Mesothelial cell of epicardium (in vitro differentiated cells): ENCODE data around the gene SLC38A10. TPM values are rescaled to one million over a fixed set of nuclear protein-coding genes. Genes with fewer than 3 reads are reported as not detected.

Experiments
- DNase-seq, 2 experiments: peaks; one replicate each; pipeline ENCODE4 v3.0.0; 2021; ENCODE audit warnings: low spot score in 2 of 2; ENCODE audit not compliant: unreplicated experiment in 2 of 2
- H3K27ac Mint-ChIP-seq: 2 replicates; pipeline ENCODE4 v1.8.0; 2021; ENCODE audit warnings: mixed read lengths
- H3K27me3 Mint-ChIP-seq: 2 replicates; pipeline ENCODE4 v1.8.0; 2021; ENCODE audit warnings: low read depth, mixed read lengths
- H3K36me3 Mint-ChIP-seq: 2 replicates; pipeline ENCODE4 v1.8.0; 2021; ENCODE audit warnings: mixed read lengths
- H3K4me1 Mint-ChIP-seq: 2 replicates; pipeline ENCODE4 v1.8.0; 2021; ENCODE audit warnings: mixed read lengths
- H3K4me3 Mint-ChIP-seq: 2 replicates; pipeline ENCODE4 v1.8.0; 2021; ENCODE audit warnings: mild to moderate bottlenecking, moderate library complexity, mixed read lengths
- H3K9me3 Mint-ChIP-seq: 2 replicates; pipeline ENCODE4 v1.8.0; 2021; ENCODE audit warnings: mixed read lengths
- CTCF ChIP-seq: fragments of 200-600 bp; sonication (generic); IDR thresholded peaks from one replicate; pipeline ENCODE4 v1.5.0; 2021; ENCODE audit warnings: antibody characterized with exemption; ENCODE audit not compliant: unreplicated experiment
- total RNA-seq: library from RNA; stranded (reverse); gene quantifications from 3 replicates; pipeline ENCODE4 v1.2.1, GENCODE V29; 2021

The SLC38A10 gene
- total RNA-seq, 1 donor from 2014 or later: 103 TPM

DNA sequence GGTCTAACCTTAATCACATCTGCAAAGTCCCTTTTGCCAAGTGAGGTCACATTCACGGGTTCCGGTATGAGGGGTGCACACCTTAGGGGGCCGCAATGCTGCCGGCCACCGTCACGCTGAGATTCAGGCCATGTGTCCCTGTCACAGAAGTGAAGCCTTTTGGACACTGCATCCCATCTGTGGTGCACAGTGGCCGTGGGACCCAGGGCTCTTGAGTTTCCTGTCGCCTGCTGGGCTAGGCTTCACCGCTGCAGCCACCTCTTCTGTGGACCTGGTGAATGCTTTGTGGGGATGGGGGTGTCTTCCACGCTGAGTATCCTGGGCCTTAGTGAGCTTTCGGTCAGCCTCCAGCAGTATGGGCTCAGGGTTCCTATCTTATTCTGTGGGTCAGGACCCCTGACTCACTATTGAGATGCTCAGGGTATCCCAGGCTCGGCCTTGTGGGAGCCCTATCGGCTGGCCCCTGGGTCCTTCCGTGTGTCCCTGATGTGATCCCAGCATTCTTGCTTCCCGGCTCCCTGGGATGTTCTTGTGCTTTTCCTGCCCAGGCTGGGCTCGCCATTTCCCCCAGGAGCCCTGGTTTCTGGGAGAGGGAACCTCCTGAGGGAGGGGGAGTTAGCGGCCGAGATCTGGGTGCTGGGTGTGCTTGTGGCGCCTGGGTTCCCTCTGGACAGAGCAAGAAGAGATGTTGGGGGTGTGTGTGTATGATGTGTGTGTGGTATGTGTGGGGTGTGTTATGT, 4.9 kb upstream of the SLC38A10 start:
- no peak for TF ChIP-seq CTCF
- Mint-ChIP-seq H3K4me1 (peaks cover 21% of the 10 kb centered on the region), H3K36me3 (no peaks in the 10 kb centered on the region), H3K27ac (no peak overlapping the region), H3K9me3 (no peaks in the 10 kb centered on the region), H3K27me3 (no peaks in the 10 kb centered on the region), H3K4me3 (no peak overlapping the region)
- DNase-seq: no peak

DNA sequence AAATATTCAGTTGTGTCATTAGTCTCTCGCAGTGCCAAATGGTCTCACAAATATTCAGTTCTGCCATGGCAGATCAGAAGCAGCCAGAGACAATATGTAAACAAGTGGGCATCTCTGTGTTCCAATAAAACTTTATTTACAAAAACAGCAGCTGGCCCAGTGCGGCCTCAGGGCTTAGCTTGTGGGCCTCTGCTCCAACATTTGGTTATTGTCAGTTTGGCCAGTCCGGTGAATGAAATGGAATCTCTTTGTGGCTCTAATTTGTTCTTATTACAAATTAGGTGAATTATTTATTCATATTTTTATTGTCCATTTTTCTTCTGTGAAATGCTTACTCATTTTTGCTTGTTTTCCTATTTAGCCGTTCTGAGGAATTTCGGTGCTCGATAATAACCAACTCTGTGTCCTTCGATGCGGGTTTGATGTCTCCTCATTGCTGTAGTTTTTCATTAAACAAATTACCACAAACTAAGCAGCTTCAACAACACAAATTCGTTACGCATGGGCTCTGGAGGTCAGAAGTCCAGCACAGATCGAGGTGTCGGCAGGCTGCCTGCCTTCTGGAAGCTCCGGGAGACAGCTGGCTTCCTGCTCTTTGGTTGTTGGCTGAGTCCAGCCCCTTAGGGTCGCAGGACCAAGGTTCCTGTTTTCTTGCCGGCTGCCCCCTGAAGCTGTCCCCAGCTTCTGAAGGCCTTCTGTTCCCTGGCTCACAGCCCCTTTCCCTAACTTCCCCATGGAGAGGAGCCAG, 4.1 kb upstream of the SLC38A10 start:
- no peaks in the 10 kb centered on the region for H3K27me3 Mint-ChIP-seq
- no peak overlapping the region for H3K4me3 Mint-ChIP-seq
- DNase-seq: no peak
- TF ChIP-seq CTCF: no peak
- no peaks in the 10 kb centered on the region for H3K9me3 Mint-ChIP-seq
- H3K4me1 Mint-ChIP-seq: peaks cover 24% of the 10 kb centered on the region
- H3K27ac Mint-ChIP-seq: no peak overlapping the region
- H3K36me3 Mint-ChIP-seq: no peaks in the 10 kb centered on the region

- no peak for DNase-seq
- no peak for TF ChIP-seq CTCF
- H3K36me3 Mint-ChIP-seq: no peaks in the 10 kb centered on the region
- H3K27ac Mint-ChIP-seq: no peak overlapping the region
- peaks cover 30% of the 10 kb centered on the region for H3K4me1 Mint-ChIP-seq
- H3K27me3 Mint-ChIP-seq: no peaks in the 10 kb centered on the region
- no peaks in the 10 kb centered on the region for H3K9me3 Mint-ChIP-seq
- no peak overlapping the region for H3K4me3 Mint-ChIP-seq
Measured at GRCh38 chr17:81298325-81298990, 3.4 kb upstream of the SLC38A10 start.

- no peak for DNase-seq
- H3K27me3 Mint-ChIP-seq: no peaks in the 10 kb centered on the region
- TF ChIP-seq CTCF: no peak
- H3K36me3 Mint-ChIP-seq: peaks cover 1% of the 10 kb centered on the region
- H3K4me1 Mint-ChIP-seq: peaks cover 33% of the 10 kb centered on the region
- H3K9me3 Mint-ChIP-seq: no peaks in the 10 kb centered on the region
- peak overlapping the region; percentile 95 for H3K27ac Mint-ChIP-seq
- peak overlapping the region; percentile 93 for H3K4me3 Mint-ChIP-seq
Measured at GRCh38 chr17:81295676-81296381, 722 bp upstream of the SLC38A10 start.

DNA sequence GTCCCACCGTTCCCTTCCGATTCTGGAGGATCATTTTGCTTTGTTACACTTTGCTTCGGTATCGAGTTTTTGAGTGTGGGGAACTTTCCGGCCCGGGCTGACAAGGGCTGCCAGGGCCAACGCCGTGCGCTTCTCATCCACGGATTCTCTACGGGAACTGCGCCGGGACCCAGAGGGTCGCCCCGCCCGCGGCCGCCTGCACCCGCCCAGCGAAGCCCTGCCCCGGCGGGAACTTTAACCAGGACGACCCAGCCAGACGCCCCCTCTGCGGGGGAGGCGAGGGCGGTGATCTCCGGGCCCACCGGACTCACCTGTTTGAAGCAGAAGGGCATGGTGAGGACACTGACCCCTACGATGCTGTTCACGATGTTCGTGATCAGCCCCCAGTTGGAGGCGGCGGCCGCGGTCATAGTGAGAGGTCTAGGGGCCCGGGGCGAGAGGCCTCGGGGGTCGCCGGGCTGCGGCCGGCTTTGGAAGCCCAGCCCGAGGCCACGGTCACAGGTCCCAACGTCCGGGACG, 536 bp downstream of the SLC38A10 start:
- TF ChIP-seq CTCF: no peak
- peak overlapping the region; percentile 74 for H3K4me3 Mint-ChIP-seq
- H3K4me1 Mint-ChIP-seq: peaks cover 29% of the 10 kb centered on the region
- no peaks in the 10 kb centered on the region for H3K9me3 Mint-ChIP-seq
- no peak for DNase-seq
- peaks cover 6% of the 10 kb centered on the region for H3K36me3 Mint-ChIP-seq
- H3K27me3 Mint-ChIP-seq: no peaks in the 10 kb centered on the region
- peak overlapping the region; percentile 56 for H3K27ac Mint-ChIP-seq
